Panc1 (cell line): Measurements from ENCODE around the gene FOXI3. TPM values are rescaled to one million over a fixed set of nuclear protein-coding genes. Genes with fewer than 3 reads are reported as not detected.

Source experiments
- ATAC-seq: fragments of 200-7000 bp; cut with Tn5 transposase; 2 replicates; pipeline ENCODE4 v1.9.1; 2020; ENCODE audit warnings: mild to moderate bottlenecking, moderate library complexity
- Bru-seq: library from RNA; stranded (reverse); fragments of 400-500 nt; gene quantifications from one replicate; lab custom pipeline; 2021; lab: Mats Ljungman, UMichigan
- BruChase-seq, 2 experiments: library from RNA; stranded (reverse); fragments of 400-500 nt; gene quantifications; one replicate each; lab custom pipeline; 2021; lab: Mats Ljungman, UMichigan
- BruUV-seq: library from RNA; stranded (reverse); fragments of 400-500 nt; replicated peaks from 2 replicates; lab custom pipeline; 2021; lab: Mats Ljungman, UMichigan
- CTCF ChIA-PET: fragments of 300-600 bp; sonication (Branson Sonifier 250); formaldehyde crosslinking; loops from one replicate; lab custom pipeline; 2022; ENCODE audit warnings: antibody characterized with exemption; lab: Charles Lee
- POLR2A ChIA-PET: fragments of 300-600 bp; sonication (Branson Sonifier 250); formaldehyde crosslinking; loops from one replicate; lab custom pipeline; 2022; ENCODE audit warnings: antibody characterized with exemption; lab: Charles Lee
- DNase-seq: peaks from one replicate; pipeline ENCODE4 v3.0.0-alpha.2; 2010; ENCODE audit warnings: low read depth, low spot score
- H3K27ac ChIP-seq: 2 replicates; pipeline ENCODE4 v1.5.1; 2011; ENCODE audit warnings: mild to moderate bottlenecking, low read length, inconsistent platforms
- H3K27me3 ChIP-seq: fragments of 200-500 bp; sonication (Bioruptor generic); 2 replicates; pipeline ENCODE4 v1.6.0; 2014; ENCODE audit warnings: low read length, inconsistent platforms; ENCODE audit not compliant: control insufficient read depth, insufficient read depth
- H3K36me3 ChIP-seq: fragments of 200-500 bp; sonication (Bioruptor generic); 2 replicates; pipeline ENCODE4 v1.5.1; 2014; ENCODE audit warnings: inconsistent platforms, mild to moderate bottlenecking, low read length, moderate library complexity; ENCODE audit not compliant: control insufficient read depth, insufficient read depth
- H3K4me1 ChIP-seq: 2 replicates; pipeline ENCODE4 v1.5.1; 2011; ENCODE audit warnings: inconsistent platforms, mild to moderate bottlenecking, low read length, moderate library complexity; ENCODE audit not compliant: control insufficient read depth, insufficient read depth
- H3K4me3 ChIP-seq, 2 experiments: 2 replicates each; pipeline ENCODE4 v1.5.1; 2011 to 2012; ENCODE audit warnings: low read depth in 2 of 2, low read length in 2 of 2, mild to moderate bottlenecking in 2 of 2, inconsistent platforms in 1 of 2, moderate library complexity in 1 of 2
- H3K9me3 ChIP-seq: fragments of 200-500 bp; sonication (Bioruptor generic); 2 replicates; pipeline ENCODE4 v1.5.1; 2014; ENCODE audit warnings: low read depth, mild to moderate bottlenecking, inconsistent platforms, low read length, moderate library complexity; ENCODE audit not compliant: control insufficient read depth, insufficient read depth
- POLR2AphosphoS5 ChIP-seq: IDR thresholded peaks from 2 replicates; pipeline ENCODE4 v1.6.1; 2012; ENCODE audit warnings: mild to moderate bottlenecking, low read depth, low read length, moderate library complexity
- SIN3A ChIP-seq: IDR thresholded peaks from 2 replicates; pipeline ENCODE4 v1.6.1; 2012; ENCODE audit warnings: low read depth, mild to moderate bottlenecking, low read length, moderate library complexity, borderline replicate concordance; ENCODE audit not compliant: insufficient read depth
- TCF7L2 ChIP-seq: IDR thresholded peaks from 2 replicates; pipeline ENCODE4 v1.6.1; 2011; ENCODE audit warnings: mild to moderate bottlenecking, low read depth, low read length, inconsistent platforms
- in situ Hi-C: cut with HindIII; loops from 2 replicates; pipeline ENCODE4 v1.10.0; 2016; ENCODE audit warnings: low sequenced_read_pairs, low pct_unique_long_range_greater_than_20kb
- intact Hi-C: fragments of 100-400 bp; cut with micrococcal nuclease; formaldehyde crosslinking; loops from one replicate; pipeline ENCODE4 v1.10.0; 2022; ENCODE audit not compliant: unreplicated experiment
- long read RNA-seq: library from polyadenylated mRNA; unstranded; transcript quantifications from one replicate; pipeline ENCODE4 v2.0.0, GENCODE V29; 2021; ENCODE audit not compliant: unreplicated experiment
- polyA plus RNA-seq: library from polyadenylated mRNA; unstranded; fragments of >200 nt; gene quantifications from one replicate; pipeline ENCODE4 v1.2.1, GENCODE V29; 2012; ENCODE audit warnings: missing spikeins; ENCODE audit not compliant: insufficient read length
- total RNA-seq: library from RNA; stranded (reverse); gene quantifications from one replicate; pipeline ENCODE4 v1.2.1, GENCODE V29; 2021; ENCODE audit not compliant: unreplicated experiment
- TF ChIP-seq, protein P1 (sequence below): fragments of 450-650 bp; IDR thresholded peaks from 2 replicates; pipeline ENCODE4 v1.5.1; 2017; ENCODE audit warnings: mild to moderate bottlenecking
- TF ChIP-seq, protein P2 (sequence below), 2 experiments: IDR thresholded peaks; 2 replicates each; pipeline ENCODE4 v1.6.1; 2011 to 2012; ENCODE audit warnings: low read depth in 2 of 2, control low read depth in 1 of 2, low read length in 1 of 2, mild to moderate bottlenecking in 1 of 2, moderate library complexity in 1 of 2; ENCODE audit not compliant: insufficient read depth in 1 of 2

Gene FOXI3
- total RNA-seq: not detected
- not detected for polyA plus RNA-seq
- Bru-seq, nascent RNA: percentile 11 among the genes with signal in this experiment
- percentile 11 among the genes with signal in this experiment for BruChase-seq, experiment 1, labeled RNA remaining after a 2-hour chase
- not detected for BruChase-seq, experiment 2, labeled RNA remaining after a 6-hour chase
- long read RNA-seq: 0 reads

DNA sequence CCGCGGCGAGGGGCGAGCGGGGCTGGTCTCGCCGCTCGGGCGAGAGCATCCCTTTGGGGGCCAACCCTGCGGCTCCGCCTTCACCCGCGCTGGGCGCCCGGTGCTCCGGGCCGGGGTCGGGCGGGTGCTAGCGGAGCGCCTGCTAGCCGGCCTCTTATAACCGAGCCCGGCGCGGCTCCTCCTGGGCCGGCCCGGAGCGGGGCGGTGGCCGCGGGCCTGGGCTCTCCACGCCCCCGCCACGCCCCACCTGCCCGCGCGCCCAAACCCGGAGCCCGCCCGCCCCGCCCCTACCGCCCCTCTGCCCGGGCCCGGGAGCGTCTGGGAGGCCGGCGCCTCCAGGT, at the start of gene FOXI3:
Gene FOXI3 (minus strand): TSS at position 129 of the 341 bp plus-strand sequence. CDS start 158 bp downstream, outside the sequence.
- Histone ChIP-seq H3K27me3 (peaks cover 33% of the 10 kb centered on the region), H3K27ac (no peak within 1 kb of the TSS), H3K36me3 (no peaks in the 10 kb centered on the region), H3K4me1 (peaks cover 6% of the 10 kb centered on the region), H3K4me3 (peak within 1 kb of the TSS; percentile 23; a peak in 2 of 4 replicates), H3K9me3 (no peaks in the 10 kb centered on the region)
- CTCF ChIA-PET: no interaction called here
- in situ Hi-C loops: no loop called here
- ATAC-seq: peak; percentile 81
- intact Hi-C loops: loop anchor here (5.0 kb wide), 1 partner anchor 260 kb away; no protein-coding TSS in a partner anchor
- no TSS peak for BruUV-seq
- POLR2A ChIA-PET: no interaction called here
- TF ChIP-seq POLR2AphosphoS5: no peak
- TF ChIP-seq, protein P1, sequence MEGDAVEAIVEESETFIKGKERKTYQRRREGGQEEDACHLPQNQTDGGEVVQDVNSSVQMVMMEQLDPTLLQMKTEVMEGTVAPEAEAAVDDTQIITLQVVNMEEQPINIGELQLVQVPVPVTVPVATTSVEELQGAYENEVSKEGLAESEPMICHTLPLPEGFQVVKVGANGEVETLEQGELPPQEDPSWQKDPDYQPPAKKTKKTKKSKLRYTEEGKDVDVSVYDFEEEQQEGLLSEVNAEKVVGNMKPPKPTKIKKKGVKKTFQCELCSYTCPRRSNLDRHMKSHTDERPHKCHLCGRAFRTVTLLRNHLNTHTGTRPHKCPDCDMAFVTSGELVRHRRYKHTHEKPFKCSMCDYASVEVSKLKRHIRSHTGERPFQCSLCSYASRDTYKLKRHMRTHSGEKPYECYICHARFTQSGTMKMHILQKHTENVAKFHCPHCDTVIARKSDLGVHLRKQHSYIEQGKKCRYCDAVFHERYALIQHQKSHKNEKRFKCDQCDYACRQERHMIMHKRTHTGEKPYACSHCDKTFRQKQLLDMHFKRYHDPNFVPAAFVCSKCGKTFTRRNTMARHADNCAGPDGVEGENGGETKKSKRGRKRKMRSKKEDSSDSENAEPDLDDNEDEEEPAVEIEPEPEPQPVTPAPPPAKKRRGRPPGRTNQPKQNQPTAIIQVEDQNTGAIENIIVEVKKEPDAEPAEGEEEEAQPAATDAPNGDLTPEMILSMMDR: no peak
- TF ChIP-seq SIN3A: no peak
- TF ChIP-seq, protein P2, sequence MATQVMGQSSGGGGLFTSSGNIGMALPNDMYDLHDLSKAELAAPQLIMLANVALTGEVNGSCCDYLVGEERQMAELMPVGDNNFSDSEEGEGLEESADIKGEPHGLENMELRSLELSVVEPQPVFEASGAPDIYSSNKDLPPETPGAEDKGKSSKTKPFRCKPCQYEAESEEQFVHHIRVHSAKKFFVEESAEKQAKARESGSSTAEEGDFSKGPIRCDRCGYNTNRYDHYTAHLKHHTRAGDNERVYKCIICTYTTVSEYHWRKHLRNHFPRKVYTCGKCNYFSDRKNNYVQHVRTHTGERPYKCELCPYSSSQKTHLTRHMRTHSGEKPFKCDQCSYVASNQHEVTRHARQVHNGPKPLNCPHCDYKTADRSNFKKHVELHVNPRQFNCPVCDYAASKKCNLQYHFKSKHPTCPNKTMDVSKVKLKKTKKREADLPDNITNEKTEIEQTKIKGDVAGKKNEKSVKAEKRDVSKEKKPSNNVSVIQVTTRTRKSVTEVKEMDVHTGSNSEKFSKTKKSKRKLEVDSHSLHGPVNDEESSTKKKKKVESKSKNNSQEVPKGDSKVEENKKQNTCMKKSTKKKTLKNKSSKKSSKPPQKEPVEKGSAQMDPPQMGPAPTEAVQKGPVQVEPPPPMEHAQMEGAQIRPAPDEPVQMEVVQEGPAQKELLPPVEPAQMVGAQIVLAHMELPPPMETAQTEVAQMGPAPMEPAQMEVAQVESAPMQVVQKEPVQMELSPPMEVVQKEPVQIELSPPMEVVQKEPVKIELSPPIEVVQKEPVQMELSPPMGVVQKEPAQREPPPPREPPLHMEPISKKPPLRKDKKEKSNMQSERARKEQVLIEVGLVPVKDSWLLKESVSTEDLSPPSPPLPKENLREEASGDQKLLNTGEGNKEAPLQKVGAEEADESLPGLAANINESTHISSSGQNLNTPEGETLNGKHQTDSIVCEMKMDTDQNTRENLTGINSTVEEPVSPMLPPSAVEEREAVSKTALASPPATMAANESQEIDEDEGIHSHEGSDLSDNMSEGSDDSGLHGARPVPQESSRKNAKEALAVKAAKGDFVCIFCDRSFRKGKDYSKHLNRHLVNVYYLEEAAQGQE (IDR thresholded peaks at IDR 0.05; ENCODE audit: insufficient read depth in 1 of 2, low read depth in 2 of 2, low read length in 1 of 2): no peak
- TF ChIP-seq TCF7L2: no peak
- no peak for DNase-seq

GRCh38 chr2:88500691-88501090, 48.2 kb upstream of the FOXI3 start:
- no TSS peak for BruUV-seq
- H3K9me3 ChIP-seq: no peaks in the 10 kb centered on the region
- in situ Hi-C loops (no loop called here), intact Hi-C loops (no loop called here)
- H3K27ac ChIP-seq: no peak overlapping the region
- H3K4me3 ChIP-seq: no peak overlapping the region
- TF ChIP-seq TCF7L2: no peak
- no peaks in the 10 kb centered on the region for H3K36me3 ChIP-seq
- ATAC-seq (no peak), DNase-seq (no peak)
- ChIA-PET CTCF (interaction anchor here (0.5 kb wide), 1 partner anchor 308 kb away, joined by 7 read pairs; no protein-coding TSS in a partner anchor), POLR2A (no interaction called here)
- H3K4me1 ChIP-seq: no peaks in the 10 kb centered on the region
- H3K27me3 ChIP-seq: no peaks in the 10 kb centered on the region

DNA sequence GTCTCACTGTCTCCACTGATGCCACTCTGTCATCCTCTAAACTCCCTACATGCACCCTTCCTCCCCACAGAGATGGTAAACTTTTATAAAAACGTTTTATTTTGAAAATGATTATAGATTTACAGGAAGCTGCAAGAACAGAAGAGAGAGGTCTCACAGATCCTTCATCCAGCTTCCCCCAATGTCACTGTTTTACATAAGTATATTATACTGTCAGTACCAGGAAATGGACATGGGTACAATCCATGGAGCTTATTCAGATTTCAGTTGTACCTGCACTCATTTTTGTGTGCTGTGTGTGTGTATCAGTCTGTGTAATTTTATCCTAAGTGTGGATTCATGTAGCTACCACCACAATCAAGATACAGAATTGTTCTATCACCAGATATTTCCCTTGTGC, 46.7 kb upstream of the FOXI3 start:
- BruUV-seq: no TSS peak

More for the DNA sequence above, 46.7 kb upstream of the FOXI3 start:
- ATAC-seq (no peak), DNase-seq (no peak)
- H3K4me3 ChIP-seq: no peak overlapping the region
- no peak overlapping the region for H3K27ac ChIP-seq
- POLR2A ChIA-PET: no interaction called here
- in situ Hi-C loops: no loop called here
- intact Hi-C loops: no loop called here
- H3K36me3 ChIP-seq: no peaks in the 10 kb centered on the region
- CTCF ChIA-PET: no interaction called here
- no peak for TF ChIP-seq POLR2AphosphoS5
- no peak for TF ChIP-seq TCF7L2
- TF ChIP-seq, protein P2 (IDR thresholded peaks at IDR 0.05; ENCODE audit: insufficient read depth in 1 of 2, low read depth in 2 of 2, low read length in 1 of 2): no peak
- TF ChIP-seq SIN3A: no peak
- TF ChIP-seq, protein P1: no peak
- no peaks in the 10 kb centered on the region for H3K4me1 ChIP-seq
- no peaks in the 10 kb centered on the region for H3K9me3 ChIP-seq
- no peaks in the 10 kb centered on the region; the same call in 1 of the 2 replicates for H3K27me3 ChIP-seq
